OCI-LY1 (cell line): Measurements from ENCODE around the gene SYT9.

Source experiments
- EZH2 ChIP-seq: fragments of 200-600 bp; sonication (generic), shearing (Covaris generic); IDR thresholded peaks from 2 replicates; pipeline ENCODE4 v1.8.0; 2017; ENCODE audit warnings: borderline replicate concordance, mixed run types, mild to moderate bottlenecking, antibody characterized with exemption, low read length, moderate library complexity, mixed read lengths
- TF ChIP-seq, protein P1 (sequence below): fragments of 200-600 bp; sonication (generic), shearing (Covaris generic); IDR thresholded peaks from 2 replicates; pipeline ENCODE4 v1.5.1; 2017; ENCODE audit warnings: mild to moderate bottlenecking, antibody characterized with exemption, low read length, moderate library complexity, mixed read lengths

DNA sequence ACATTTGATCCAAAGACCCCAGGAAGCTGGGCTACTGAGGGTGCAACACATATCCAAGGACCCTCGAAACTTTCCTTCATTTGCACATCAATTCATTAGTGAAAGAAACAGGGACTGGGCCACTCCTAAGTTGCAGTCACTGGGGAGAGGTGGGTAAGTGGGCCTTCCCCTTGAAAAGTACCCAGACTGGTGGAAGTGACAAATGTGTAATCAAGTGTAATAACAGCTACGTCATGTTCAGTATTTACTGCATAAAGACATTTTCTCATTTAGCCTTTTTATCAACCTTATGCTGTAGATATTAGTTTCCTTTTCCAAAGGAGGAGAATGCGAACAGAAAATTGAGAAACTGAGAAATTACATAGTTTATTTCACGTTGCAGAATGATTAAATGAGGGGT lies 131.7 kb downstream of the SYT9 start:
- TF ChIP-seq, protein P1, sequence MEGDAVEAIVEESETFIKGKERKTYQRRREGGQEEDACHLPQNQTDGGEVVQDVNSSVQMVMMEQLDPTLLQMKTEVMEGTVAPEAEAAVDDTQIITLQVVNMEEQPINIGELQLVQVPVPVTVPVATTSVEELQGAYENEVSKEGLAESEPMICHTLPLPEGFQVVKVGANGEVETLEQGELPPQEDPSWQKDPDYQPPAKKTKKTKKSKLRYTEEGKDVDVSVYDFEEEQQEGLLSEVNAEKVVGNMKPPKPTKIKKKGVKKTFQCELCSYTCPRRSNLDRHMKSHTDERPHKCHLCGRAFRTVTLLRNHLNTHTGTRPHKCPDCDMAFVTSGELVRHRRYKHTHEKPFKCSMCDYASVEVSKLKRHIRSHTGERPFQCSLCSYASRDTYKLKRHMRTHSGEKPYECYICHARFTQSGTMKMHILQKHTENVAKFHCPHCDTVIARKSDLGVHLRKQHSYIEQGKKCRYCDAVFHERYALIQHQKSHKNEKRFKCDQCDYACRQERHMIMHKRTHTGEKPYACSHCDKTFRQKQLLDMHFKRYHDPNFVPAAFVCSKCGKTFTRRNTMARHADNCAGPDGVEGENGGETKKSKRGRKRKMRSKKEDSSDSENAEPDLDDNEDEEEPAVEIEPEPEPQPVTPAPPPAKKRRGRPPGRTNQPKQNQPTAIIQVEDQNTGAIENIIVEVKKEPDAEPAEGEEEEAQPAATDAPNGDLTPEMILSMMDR: no peak
- no peak for TF ChIP-seq EZH2
